ENCODE results near the gene PCDHGA1.
"Not testable (repeated sequence)": the region's sequence is repeated elsewhere in the genome, so short reads cannot be mapped to it uniquely, and the experiment has no call there.

- not testable (repeated sequence) for TF ChIP-seq CTCF (IDR thresholded peaks at IDR 0.05; ENCODE audit: low read length); EZH2phosphoT487 (IDR thresholded peaks at IDR 0.05; ENCODE audit: low read length); EZH2 (optimal IDR thresholded peaks at IDR 0.05; ENCODE audit: low read depth, low read length)
Measured at GRCh38 chr5:141387557-141388311, 57.4 kb downstream of the PCDHGA1 start, which contains the start of gene PCDHGB4.
